ENCODE results near the gene TLE6.

GRCh38 chr19:2997720-2998119, 20.4 kb downstream of the TLE6 start:
- TF ChIP-seq CTCF (IDR thresholded peaks at IDR 0.05) (no peak), PHF8 (IDR thresholded peaks at IDR 0.05; ENCODE audit: borderline replicate concordance, low read depth) (no peak), EP300 (IDR thresholded peaks at IDR 0.05) (no peak), HOXA7 (CRISPR knock-in tag; IDR thresholded peaks at IDR 0.05) (no peak), CBX8 (IDR thresholded peaks at IDR 0.05) (no peak), MAX (IDR thresholded peaks at IDR 0.05) (no peak), POLR2A (IDR thresholded peaks at IDR 0.05; ENCODE audit: low read length) (no peak), JUN (IDR thresholded peaks at IDR 0.05) (no peak), SMC3 (IDR thresholded peaks at IDR 0.05) (no peak), RAD21 (conservative IDR thresholded peaks at IDR 0.05 in 1 of 2, IDR thresholded peaks at IDR 0.05 in 1 of 2) (no peak), FOSL2 (IDR thresholded peaks at IDR 0.05) (no peak), FOSL2 (CRISPR knock-in tag; IDR thresholded peaks at IDR 0.05) (no peak)
